Measurements from ENCODE around the gene IL4.

DNA sequence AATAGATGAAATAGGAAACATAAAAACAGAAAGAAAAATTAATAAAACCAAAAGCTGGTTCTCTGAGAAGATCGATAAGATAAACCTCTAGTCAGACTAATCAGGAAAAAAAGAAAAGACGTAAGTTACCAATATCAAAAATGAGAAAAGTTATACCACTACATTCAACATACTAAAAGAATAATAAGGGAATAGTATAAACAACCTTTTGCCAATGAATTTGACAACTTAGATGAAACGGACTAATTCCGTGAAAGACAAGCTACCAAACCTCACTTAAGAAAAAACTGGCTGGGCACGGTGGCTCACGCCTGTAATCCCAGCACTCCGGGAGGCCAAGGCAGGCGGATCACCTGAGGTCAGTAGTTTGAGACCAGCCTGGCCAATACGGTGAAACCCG, 56.1 kb downstream of the IL4 start:
- no peak for TF ChIP-seq POLR2A (IDR thresholded peaks at IDR 0.05)
- TF ChIP-seq CTCF (IDR thresholded peaks at IDR 0.05), result no peak

Measured in right lobe of liver (tissue), 4 donors.